Type B pancreatic cell (in vitro differentiated cells): ENCODE measurements around the gene PTPN14. TPM values are rescaled to one million over a fixed set of nuclear protein-coding genes. Genes with fewer than 3 reads are reported as not detected.

Experiments used
- DNase-seq: peaks from one replicate; pipeline ENCODE4 v3.0.0; 2021; ENCODE audit warnings: mixed read lengths; ENCODE audit not compliant: unreplicated experiment; ENCODE audit errors: extremely low spot score
- H3K27ac Mint-ChIP-seq: 2 replicates; pipeline ENCODE4 v1.8.0; 2021; ENCODE audit warnings: mild to moderate bottlenecking, mixed read lengths
- H3K27me3 Mint-ChIP-seq: 2 replicates; pipeline ENCODE4 v1.8.0; 2021; ENCODE audit warnings: mixed read lengths
- H3K36me3 Mint-ChIP-seq: 2 replicates; pipeline ENCODE4 v1.8.0; 2021; ENCODE audit warnings: mixed read lengths
- H3K4me1 Mint-ChIP-seq: one replicate; pipeline ENCODE4 v1.8.0; 2021; ENCODE audit warnings: mixed read lengths; ENCODE audit not compliant: unreplicated experiment
- H3K4me3 Mint-ChIP-seq: 2 replicates; pipeline ENCODE4 v1.8.0; 2021; ENCODE audit warnings: mild to moderate bottlenecking, mixed read lengths
- H3K9me3 Mint-ChIP-seq: 2 replicates; pipeline ENCODE4 v1.8.0; 2021; ENCODE audit warnings: mixed read lengths
- total RNA-seq: library from RNA; stranded (reverse); gene quantifications from 2 replicates; pipeline ENCODE4 v1.2.1, GENCODE V29; 2021; ENCODE audit warnings: low replicate concordance
- TF ChIP-seq, protein P1 (sequence below): fragments of 200-600 bp; sonication (generic); conservative IDR thresholded peaks from 2 replicates; pipeline ENCODE4 v1.5.0; 2021; ENCODE audit warnings: antibody characterized with exemption, mild to moderate bottlenecking

PTPN14 gene
- total RNA-seq, 1 donor from 2014 or later = 29.2 TPM

DNA sequence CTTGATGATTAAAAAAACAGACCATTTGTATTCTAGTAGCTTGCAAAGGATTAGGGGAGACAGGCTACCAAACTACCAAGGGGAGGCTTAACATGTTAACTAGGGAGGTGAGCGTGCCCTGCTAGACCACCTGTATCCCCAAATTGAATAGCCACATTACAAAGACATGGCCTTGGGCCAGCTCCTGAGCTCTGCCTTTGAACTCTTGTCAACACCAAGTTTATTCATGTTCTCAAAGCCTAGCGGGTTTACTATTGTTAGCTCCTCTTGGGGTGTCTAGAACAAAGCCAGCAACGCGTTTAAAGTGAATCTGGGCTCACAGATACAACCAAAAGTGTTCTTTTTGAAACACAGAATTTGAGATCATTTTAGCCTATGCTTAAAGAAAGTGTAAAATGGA is 234.1 kb downstream of the PTPN14 start:
- peaks cover 24% of the 10 kb centered on the region for H3K36me3 Mint-ChIP-seq
- DNase-seq = no peak
- TF ChIP-seq, protein P1, sequence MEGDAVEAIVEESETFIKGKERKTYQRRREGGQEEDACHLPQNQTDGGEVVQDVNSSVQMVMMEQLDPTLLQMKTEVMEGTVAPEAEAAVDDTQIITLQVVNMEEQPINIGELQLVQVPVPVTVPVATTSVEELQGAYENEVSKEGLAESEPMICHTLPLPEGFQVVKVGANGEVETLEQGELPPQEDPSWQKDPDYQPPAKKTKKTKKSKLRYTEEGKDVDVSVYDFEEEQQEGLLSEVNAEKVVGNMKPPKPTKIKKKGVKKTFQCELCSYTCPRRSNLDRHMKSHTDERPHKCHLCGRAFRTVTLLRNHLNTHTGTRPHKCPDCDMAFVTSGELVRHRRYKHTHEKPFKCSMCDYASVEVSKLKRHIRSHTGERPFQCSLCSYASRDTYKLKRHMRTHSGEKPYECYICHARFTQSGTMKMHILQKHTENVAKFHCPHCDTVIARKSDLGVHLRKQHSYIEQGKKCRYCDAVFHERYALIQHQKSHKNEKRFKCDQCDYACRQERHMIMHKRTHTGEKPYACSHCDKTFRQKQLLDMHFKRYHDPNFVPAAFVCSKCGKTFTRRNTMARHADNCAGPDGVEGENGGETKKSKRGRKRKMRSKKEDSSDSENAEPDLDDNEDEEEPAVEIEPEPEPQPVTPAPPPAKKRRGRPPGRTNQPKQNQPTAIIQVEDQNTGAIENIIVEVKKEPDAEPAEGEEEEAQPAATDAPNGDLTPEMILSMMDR = no peak
- H3K27me3 Mint-ChIP-seq = no peaks in the 10 kb centered on the region
- no peaks in the 10 kb centered on the region for H3K9me3 Mint-ChIP-seq
- peaks cover 18% of the 10 kb centered on the region for H3K4me1 Mint-ChIP-seq
- no peak overlapping the region for H3K27ac Mint-ChIP-seq
- no peak overlapping the region for H3K4me3 Mint-ChIP-seq

DNA sequence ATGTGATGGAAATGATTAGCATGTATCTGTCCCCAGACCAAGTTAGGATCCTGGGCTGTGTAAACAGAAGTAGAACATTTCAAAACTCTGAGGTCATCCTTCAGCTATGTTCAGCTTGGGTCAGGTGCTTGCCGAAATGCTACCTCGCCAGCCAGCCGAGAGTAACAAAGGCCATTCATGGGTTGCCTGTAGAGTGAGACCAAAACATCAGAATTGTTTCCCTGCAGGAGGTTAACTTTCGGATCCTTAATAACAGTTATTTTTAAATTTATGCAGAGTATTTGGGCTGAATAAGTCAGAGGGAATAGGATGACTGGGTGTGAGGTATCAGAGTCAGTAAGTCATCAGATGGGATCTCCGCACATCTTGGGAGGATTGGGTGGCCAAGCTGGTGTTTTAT is 234.8 kb downstream of the PTPN14 start:
- Mint-ChIP-seq H3K36me3 (peaks cover 21% of the 10 kb centered on the region), H3K9me3 (no peaks in the 10 kb centered on the region), H3K4me1 (peaks cover 12% of the 10 kb centered on the region), H3K27ac (no peak overlapping the region), H3K27me3 (no peaks in the 10 kb centered on the region), H3K4me3 (no peak overlapping the region)
- DNase-seq = no peak
- TF ChIP-seq, protein P1 = no peak

DNA sequence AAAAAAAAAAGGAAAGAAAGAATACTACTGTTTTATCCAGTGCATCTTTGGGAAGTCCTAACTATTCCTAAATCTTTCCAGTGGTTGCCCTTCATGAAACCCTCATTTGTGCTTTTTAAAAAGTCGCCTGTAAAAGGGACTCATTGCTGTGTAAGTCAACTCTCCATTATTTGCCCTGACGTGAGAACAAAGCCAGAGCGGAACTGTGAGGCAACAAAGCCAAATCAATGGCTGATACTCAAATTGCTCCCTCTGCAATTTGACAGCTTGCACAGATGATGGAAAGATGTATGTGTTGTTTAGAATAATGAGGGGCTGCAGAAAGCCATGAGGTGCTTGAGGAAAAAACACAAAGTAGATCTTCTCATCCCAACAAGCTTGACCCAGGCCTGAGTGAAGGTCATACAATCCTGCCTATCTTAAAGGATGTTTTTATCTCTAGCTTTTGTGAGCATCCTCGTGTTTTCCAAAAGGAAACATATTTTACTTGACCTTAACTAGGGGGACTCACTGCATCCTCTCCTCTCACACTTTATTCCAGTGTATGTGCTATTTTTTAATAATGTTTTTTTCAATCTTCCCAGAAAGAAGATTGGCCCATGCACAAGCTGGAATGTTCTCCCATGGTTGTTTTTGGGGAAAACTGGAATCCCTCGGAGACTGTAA is 237.1 kb downstream of the PTPN14 start:
- Mint-ChIP-seq H3K36me3 (peaks cover 13% of the 10 kb centered on the region), H3K9me3 (no peaks in the 10 kb centered on the region), H3K4me3 (no peak overlapping the region), H3K27me3 (no peaks in the 10 kb centered on the region), H3K4me1 (peaks cover 10% of the 10 kb centered on the region), H3K27ac (no peak overlapping the region)
- TF ChIP-seq, protein P1 = no peak
- no peak for DNase-seq

DNA sequence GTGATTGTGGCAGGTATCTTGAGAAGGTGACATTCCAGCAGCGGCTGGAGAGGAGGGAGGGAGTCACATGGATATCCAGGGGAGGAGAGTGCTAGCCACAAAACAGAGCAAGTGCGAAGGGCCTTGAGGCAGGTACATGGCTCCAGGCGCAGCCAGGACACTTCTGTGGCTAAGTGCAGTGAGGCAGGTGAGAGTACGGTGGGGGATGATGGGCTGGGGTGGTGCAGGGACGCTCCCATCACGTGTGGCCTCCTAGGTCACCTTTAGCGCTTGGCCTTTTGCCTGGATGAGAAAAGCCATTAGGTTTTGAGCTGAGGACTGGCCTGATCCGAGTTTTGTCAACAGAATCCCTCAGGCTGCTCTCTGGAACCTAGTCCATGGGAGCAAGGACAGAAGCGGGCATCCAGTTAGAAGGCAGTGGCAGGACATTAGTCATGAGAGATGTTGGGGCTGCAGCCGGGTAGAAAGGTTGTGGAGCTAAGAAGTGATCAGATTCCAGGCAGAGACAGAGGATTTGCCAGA is 238.8 kb downstream of the PTPN14 start:
- H3K4me1 Mint-ChIP-seq = peaks cover 8% of the 10 kb centered on the region

DNA sequence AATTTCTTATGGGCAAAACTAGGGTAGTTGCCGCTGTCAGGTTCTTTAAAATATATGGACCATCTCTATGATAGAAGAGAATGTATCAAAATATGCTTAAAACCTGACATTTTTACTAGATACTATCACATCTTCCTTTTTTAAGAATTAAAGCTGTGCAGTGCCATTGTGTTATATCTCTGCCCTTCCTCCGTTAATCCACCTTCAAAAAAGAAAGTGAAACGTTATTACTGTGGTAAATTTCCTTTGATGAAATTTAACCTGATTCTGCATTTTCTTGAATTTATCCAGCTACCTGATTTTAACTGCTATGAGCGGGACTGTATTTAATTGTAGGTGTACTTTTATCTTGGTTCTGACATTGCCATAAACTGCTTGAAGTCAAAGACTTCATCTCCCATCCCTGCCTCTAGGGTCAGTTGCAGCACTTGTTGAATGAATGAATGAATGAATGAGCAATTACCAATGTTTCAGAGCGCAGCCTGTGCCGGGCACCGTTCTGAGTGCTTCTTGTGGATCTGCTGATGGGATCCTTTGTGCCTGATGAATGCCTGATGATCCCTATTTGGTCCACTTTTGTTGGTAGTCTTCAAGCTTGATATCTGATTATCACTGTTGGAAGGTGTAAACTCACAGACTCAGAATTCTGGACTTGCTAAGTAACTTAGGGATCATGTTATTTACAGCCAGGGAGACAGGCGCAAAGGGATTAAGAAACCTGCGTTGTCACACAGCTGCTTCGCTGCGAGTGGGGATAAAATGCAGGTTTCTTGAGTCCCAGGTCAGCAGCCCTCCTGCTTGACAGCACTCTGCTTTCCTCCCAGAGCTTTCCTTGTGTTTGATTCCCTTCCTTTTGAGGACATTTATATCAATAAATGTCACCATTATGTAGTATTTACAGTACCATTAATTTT is 240.4 kb downstream of the PTPN14 start:
- TF ChIP-seq, protein P1 = no peak
- Mint-ChIP-seq H3K36me3 (peaks cover 11% of the 10 kb centered on the region), H3K27ac (no peak overlapping the region), H3K4me3 (no peak overlapping the region), H3K27me3 (no peaks in the 10 kb centered on the region), H3K4me1 (peaks cover 12% of the 10 kb centered on the region), H3K9me3 (no peaks in the 10 kb centered on the region)
- no peak for DNase-seq

More for the DNA sequence above, 238.8 kb downstream of the PTPN14 start:
- Mint-ChIP-seq H3K36me3 (peaks cover 11% of the 10 kb centered on the region), H3K4me3 (no peak overlapping the region), H3K9me3 (no peaks in the 10 kb centered on the region), H3K27me3 (no peaks in the 10 kb centered on the region), H3K27ac (no peak overlapping the region)
- TF ChIP-seq, protein P1 = no peak
- no peak for DNase-seq
